Calu3 (cell line): ENCODE results near the gene LDLRAD4. TPM values are rescaled to one million over a fixed set of nuclear protein-coding genes. Genes with fewer than 3 reads are reported as not detected.

Experiments used
- BruUV-seq: library from RNA; stranded (reverse); fragments of 400-500 nt; replicated peaks from 2 replicates; lab custom pipeline; 2021; lab: Mats Ljungman, UMichigan
- CTCF ChIA-PET: fragments of 300-600 bp; sonication (Branson Sonifier 250); formaldehyde crosslinking; loops from one replicate; lab custom pipeline; 2022; ENCODE audit warnings: antibody characterized with exemption; lab: Charles Lee
- DNase-seq: peaks from one replicate; pipeline ENCODE4 v3.0.0; 2022
- H3K27ac Mint-ChIP-seq: one replicate; pipeline ENCODE4 v1.8.0; 2022; ENCODE audit warnings: mixed read lengths; ENCODE audit not compliant: unreplicated experiment
- H3K27me3 Mint-ChIP-seq: one replicate; pipeline ENCODE4 v1.8.0; 2022; ENCODE audit warnings: mixed read lengths; ENCODE audit not compliant: unreplicated experiment
- H3K36me3 Mint-ChIP-seq: one replicate; pipeline ENCODE4 v1.8.0; 2022; ENCODE audit warnings: mild to moderate bottlenecking, moderate library complexity, mixed read lengths; ENCODE audit not compliant: insufficient read depth, unreplicated experiment
- H3K4me1 Mint-ChIP-seq: one replicate; pipeline ENCODE4 v1.8.0; 2022; ENCODE audit warnings: mild to moderate bottlenecking, low read depth, mixed read lengths; ENCODE audit not compliant: unreplicated experiment
- H3K4me3 Mint-ChIP-seq: one replicate; pipeline ENCODE4 v1.8.0; 2022; ENCODE audit warnings: mild to moderate bottlenecking, low read depth, moderate library complexity, mixed read lengths; ENCODE audit not compliant: unreplicated experiment
- H3K9me3 Mint-ChIP-seq: one replicate; pipeline ENCODE4 v1.8.0; 2022; ENCODE audit warnings: low read depth, mixed read lengths; ENCODE audit not compliant: unreplicated experiment
- intact Hi-C: fragments of 100-400 bp; cut with micrococcal nuclease; formaldehyde crosslinking; loops from one replicate; pipeline ENCODE4 v1.10.0; 2022; ENCODE audit not compliant: unreplicated experiment
- total RNA-seq: library from RNA; stranded (reverse); gene quantifications from 2 replicates; pipeline ENCODE4 v1.2.3, GENCODE V29; 2022
- TF ChIP-seq, protein P1 (sequence below): fragments of 200-600 bp; IDR thresholded peaks from one replicate; pipeline ENCODE4 v1.8.0; 2022; ENCODE audit warnings: antibody characterized with exemption; ENCODE audit not compliant: unreplicated experiment

The LDLRAD4 gene
- total RNA-seq, 1 experiment from 2014 or later: 0.50 TPM

DNA sequence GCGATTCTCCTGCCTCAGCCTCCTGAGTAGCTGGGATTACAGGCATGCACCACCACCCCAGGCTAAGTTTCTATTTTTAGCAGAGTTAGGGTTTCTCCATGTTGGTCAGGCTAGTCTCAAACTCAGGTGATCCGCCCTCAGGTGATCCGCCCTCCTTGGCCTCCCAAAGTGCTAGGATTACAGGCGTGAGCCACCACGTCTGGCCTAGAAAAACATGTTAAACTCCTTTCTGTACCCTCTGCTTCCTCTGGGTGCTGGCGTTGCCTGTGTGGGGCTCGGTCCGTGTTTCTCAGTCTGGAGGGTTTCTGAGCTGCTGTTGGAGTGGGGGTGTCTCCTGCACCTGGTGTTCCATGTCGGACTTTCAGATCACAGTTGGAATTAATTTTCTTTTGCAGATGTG, 17.9 kb downstream of the LDLRAD4 start:
- BruUV-seq: no TSS peak
- Mint-ChIP-seq H3K4me1 (no peaks in the 10 kb centered on the region), H3K9me3 (no peaks in the 10 kb centered on the region), H3K4me3 (no peak overlapping the region), H3K36me3 (no peaks in the 10 kb centered on the region), H3K27me3 (peaks cover 73% of the 10 kb centered on the region), H3K27ac (no peak overlapping the region)
- CTCF ChIA-PET: no interaction called here
- TF ChIP-seq, protein P1, sequence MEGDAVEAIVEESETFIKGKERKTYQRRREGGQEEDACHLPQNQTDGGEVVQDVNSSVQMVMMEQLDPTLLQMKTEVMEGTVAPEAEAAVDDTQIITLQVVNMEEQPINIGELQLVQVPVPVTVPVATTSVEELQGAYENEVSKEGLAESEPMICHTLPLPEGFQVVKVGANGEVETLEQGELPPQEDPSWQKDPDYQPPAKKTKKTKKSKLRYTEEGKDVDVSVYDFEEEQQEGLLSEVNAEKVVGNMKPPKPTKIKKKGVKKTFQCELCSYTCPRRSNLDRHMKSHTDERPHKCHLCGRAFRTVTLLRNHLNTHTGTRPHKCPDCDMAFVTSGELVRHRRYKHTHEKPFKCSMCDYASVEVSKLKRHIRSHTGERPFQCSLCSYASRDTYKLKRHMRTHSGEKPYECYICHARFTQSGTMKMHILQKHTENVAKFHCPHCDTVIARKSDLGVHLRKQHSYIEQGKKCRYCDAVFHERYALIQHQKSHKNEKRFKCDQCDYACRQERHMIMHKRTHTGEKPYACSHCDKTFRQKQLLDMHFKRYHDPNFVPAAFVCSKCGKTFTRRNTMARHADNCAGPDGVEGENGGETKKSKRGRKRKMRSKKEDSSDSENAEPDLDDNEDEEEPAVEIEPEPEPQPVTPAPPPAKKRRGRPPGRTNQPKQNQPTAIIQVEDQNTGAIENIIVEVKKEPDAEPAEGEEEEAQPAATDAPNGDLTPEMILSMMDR: no peak
- intact Hi-C loops: no loop called here
- DNase-seq: no peak

DNA sequence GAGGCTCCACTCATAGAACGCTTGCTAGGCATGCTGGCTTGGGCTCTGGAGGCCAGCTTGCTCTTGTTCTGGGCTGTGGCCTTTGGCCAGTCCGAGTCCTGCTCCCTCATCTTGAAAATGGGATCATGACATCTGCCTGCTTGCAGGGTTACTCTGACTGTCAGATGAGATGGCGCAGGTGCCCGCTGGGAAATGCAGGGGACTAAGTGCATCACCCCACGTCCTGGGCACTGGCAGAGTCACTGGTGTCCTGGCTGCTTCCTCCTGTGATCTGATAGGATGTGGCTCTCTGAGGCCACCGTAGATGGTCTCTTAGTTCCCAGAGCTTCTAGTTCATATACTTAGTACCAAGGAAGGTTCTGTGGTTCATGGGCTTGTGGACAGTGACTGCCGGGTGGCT, 18.5 kb downstream of the LDLRAD4 start:
- Mint-ChIP-seq H3K4me1 (no peaks in the 10 kb centered on the region), H3K27me3 (peaks cover 66% of the 10 kb centered on the region), H3K4me3 (no peak overlapping the region), H3K27ac (no peak overlapping the region), H3K36me3 (no peaks in the 10 kb centered on the region), H3K9me3 (no peaks in the 10 kb centered on the region)
- no TSS peak for BruUV-seq
- intact Hi-C loops: no loop called here
- no peak for DNase-seq
- TF ChIP-seq, protein P1: no peak
- CTCF ChIA-PET: no interaction called here

DNA sequence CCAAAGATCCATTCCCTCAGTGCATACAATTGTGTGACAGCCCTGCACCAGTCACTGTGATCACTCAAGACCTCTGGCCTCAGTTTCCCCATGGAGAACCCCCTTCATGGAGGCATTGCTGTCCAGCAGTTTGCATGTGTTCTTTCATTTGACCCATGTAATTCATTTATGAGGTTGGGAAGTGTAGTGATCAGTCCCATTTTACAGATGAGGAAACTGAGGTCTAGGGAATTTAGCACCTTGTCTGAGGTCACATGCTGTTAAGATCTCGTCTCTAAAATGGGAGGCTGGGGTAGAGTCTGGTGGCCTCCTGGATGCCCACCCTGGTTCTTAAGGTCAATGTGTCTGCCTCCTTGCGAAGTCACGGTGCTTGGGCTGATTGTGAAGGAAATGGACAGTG, 19.1 kb downstream of the LDLRAD4 start:
- Mint-ChIP-seq H3K27ac (no peak overlapping the region), H3K9me3 (no peaks in the 10 kb centered on the region), H3K4me3 (no peak overlapping the region), H3K4me1 (no peaks in the 10 kb centered on the region), H3K27me3 (peaks cover 60% of the 10 kb centered on the region), H3K36me3 (no peaks in the 10 kb centered on the region)
- BruUV-seq: no TSS peak
- intact Hi-C loops: no loop called here
- CTCF ChIA-PET: no interaction called here
- no peak for DNase-seq
- TF ChIP-seq, protein P1: no peak

DNA sequence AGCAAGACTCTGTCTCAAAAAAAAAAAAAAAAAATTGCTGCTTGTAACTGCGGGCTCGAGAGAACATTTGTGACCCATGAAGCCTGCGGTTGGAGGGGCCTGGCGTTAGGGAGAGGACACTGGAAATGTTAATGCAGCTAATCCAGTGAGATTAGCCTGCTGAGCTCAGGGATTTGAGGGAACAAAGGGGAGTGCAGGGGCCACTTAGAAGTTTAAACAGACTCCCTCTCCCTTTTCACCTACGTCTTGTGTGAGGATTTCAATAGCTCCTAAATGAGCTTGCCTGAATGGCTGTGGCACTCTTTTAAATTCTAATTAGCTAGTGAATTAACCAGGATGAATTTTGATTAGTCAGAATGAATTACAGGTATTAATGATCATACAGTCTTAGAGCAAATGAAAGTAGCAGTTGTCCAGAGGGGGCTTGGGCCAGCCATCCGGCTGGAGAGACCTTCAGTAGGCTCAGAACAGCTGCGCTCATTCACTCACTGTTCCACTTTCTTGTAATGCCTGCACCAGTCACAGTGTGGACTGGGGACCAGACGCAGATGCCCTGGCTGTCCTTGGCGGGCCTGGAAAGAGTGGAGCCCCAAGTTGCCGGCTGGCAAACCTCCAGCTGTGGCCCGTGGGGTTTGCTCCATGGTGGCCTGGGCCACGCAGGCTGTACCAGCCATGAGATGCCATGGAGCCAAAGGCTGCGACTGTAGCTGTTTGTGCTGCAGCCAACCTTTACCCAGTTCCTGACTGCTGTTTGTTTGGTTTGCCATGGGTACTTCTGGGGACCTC, 20.8 kb downstream of the LDLRAD4 start:
- H3K27ac Mint-ChIP-seq: no peak overlapping the region
- H3K4me3 Mint-ChIP-seq: no peak overlapping the region
- intact Hi-C loops: no loop called here
- no peak for DNase-seq
- no peaks in the 10 kb centered on the region for H3K9me3 Mint-ChIP-seq
- BruUV-seq: no TSS peak
- no peaks in the 10 kb centered on the region for H3K4me1 Mint-ChIP-seq
- TF ChIP-seq, protein P1: no peak
- no peaks in the 10 kb centered on the region for H3K36me3 Mint-ChIP-seq
- CTCF ChIA-PET: no interaction called here
- H3K27me3 Mint-ChIP-seq: peaks cover 54% of the 10 kb centered on the region
